Sigmoid colon (tissue), 3 donors: ENCODE data around the gene RFX7.

Experiments used
- POLR2A ChIP-seq, 2 donors: fragments of 450-650 bp; IDR thresholded peaks; one replicate each; pipeline ENCODE4 v1.6.1; 2016; ENCODE audit warnings: antibody characterized with exemption in 2 of 2, mild to moderate bottlenecking in 2 of 2, moderate library complexity in 2 of 2
- TF ChIP-seq, protein P1 (sequence below), 4 experiments: fragments of 450-650 bp in 3 of 4; fragments of 200-600 bp in 1 of 4; IDR thresholded peaks; one replicate each; pipeline ENCODE4 v1.5.1; 2016 to 2019; ENCODE audit warnings: antibody characterized with exemption in 4 of 4, mild to moderate bottlenecking in 3 of 4, moderate library complexity in 2 of 4

DNA sequence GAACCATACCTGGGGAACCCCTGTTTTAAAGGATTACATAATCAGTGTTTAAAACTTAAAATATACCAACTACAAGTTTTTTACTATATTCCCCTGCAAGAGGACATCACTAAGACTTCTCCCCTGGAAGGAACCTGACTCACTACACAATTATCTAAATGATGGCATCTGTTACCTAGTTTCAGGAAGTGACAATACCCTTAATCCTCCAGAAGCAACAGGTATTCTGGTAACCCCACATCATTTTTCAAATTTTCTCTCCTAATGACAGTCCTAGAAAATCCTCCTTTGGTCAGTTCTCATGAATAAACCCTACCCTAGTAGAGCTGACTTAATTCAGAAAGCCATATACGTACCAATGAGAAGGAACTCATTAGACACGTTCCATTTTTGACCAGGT is 78.4 kb downstream of the RFX7 start:
- TF ChIP-seq, protein P1, sequence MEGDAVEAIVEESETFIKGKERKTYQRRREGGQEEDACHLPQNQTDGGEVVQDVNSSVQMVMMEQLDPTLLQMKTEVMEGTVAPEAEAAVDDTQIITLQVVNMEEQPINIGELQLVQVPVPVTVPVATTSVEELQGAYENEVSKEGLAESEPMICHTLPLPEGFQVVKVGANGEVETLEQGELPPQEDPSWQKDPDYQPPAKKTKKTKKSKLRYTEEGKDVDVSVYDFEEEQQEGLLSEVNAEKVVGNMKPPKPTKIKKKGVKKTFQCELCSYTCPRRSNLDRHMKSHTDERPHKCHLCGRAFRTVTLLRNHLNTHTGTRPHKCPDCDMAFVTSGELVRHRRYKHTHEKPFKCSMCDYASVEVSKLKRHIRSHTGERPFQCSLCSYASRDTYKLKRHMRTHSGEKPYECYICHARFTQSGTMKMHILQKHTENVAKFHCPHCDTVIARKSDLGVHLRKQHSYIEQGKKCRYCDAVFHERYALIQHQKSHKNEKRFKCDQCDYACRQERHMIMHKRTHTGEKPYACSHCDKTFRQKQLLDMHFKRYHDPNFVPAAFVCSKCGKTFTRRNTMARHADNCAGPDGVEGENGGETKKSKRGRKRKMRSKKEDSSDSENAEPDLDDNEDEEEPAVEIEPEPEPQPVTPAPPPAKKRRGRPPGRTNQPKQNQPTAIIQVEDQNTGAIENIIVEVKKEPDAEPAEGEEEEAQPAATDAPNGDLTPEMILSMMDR (IDR thresholded peaks at IDR 0.05) = no peak
- TF ChIP-seq POLR2A (IDR thresholded peaks at IDR 0.05) = no peak
